IMR-90 (cell line): Measurements from ENCODE around the gene XRN1. TPM values are rescaled to one million over a fixed set of nuclear protein-coding genes. Genes with fewer than 3 reads are reported as not detected.

Experiments used
- ATAC-seq: fragments of 200-7000 bp; cut with Tn5 transposase; 2 replicates; pipeline ENCODE4 v1.9.1; 2020; ENCODE audit warnings: low read depth, mild to moderate bottlenecking, moderate library complexity
- BruUV-seq: library from RNA; stranded (reverse); fragments of 400-500 nt; replicated peaks from 2 replicates; lab custom pipeline; 2021; lab: Mats Ljungman, UMichigan
- CTCF ChIA-PET: fragments of 300-600 bp; formaldehyde crosslinking; extraction: SDS; loops from one replicate; lab custom pipeline; 2021; ENCODE audit warnings: antibody characterized with exemption; lab: Yijun Ruan, JAX
- POLR2A ChIA-PET: fragments of 300-600 bp; sonication (Branson Sonifier 250); formaldehyde crosslinking; loops from one replicate; lab custom pipeline; 2022; ENCODE audit warnings: antibody characterized with exemption; ENCODE audit not compliant: unreplicated experiment; lab: Charles Lee
- DNase-seq: peaks from one replicate; pipeline ENCODE4 v3.0.0; 2013
- H2AFZ ChIP-seq: replicated peaks from 2 replicates; pipeline ENCODE3; 2013; ENCODE audit warnings: low read length, mild to moderate bottlenecking; ENCODE audit not compliant: poor library complexity
- H2AK5ac ChIP-seq: 2 replicates; pipeline ENCODE4 v1.6.1; 2013; ENCODE audit warnings: low read depth, low read length, inconsistent platforms
- H2AK9ac ChIP-seq: replicated peaks from 2 replicates; pipeline ENCODE3; 2013; ENCODE audit warnings: mild to moderate bottlenecking, low read depth, low read length, moderate library complexity; ENCODE audit not compliant: poor library complexity
- H2BK120ac ChIP-seq: 2 replicates; pipeline ENCODE4 v1.6.1; 2013; ENCODE audit warnings: low read depth, low read length, inconsistent platforms
- H2BK15ac ChIP-seq: 3 replicates; pipeline ENCODE4 v1.6.1; 2013; ENCODE audit warnings: low read depth, low read length, inconsistent platforms
- H2BK20ac ChIP-seq: 2 replicates; pipeline ENCODE4 v1.6.1; 2013; ENCODE audit warnings: low read depth, mild to moderate bottlenecking, inconsistent platforms, low read length, moderate library complexity
- H2BK5ac ChIP-seq: 2 replicates; pipeline ENCODE4 v1.6.1; 2013; ENCODE audit warnings: mild to moderate bottlenecking, low read depth, low read length, inconsistent platforms; ENCODE audit not compliant: poor library complexity, severe bottlenecking
- H3K14ac ChIP-seq: replicated peaks from 2 replicates; pipeline ENCODE4 v1.6.1; 2013; ENCODE audit warnings: low read depth, low read length, inconsistent platforms
- H3K18ac ChIP-seq: 2 replicates; pipeline ENCODE4 v1.6.1; 2013; ENCODE audit warnings: low read depth, low read length, control low read depth
- H3K23ac ChIP-seq: 2 replicates; pipeline ENCODE4 v1.6.1; 2013; ENCODE audit warnings: low read depth, low read length, inconsistent platforms
- H3K27ac ChIP-seq: 2 replicates; pipeline ENCODE4 v1.5.1; 2013; ENCODE audit warnings: mild to moderate bottlenecking, control low read depth, low read length; ENCODE audit not compliant: insufficient read depth
- H3K27me3 ChIP-seq: 2 replicates; pipeline ENCODE4 v1.6.1; 2013; ENCODE audit warnings: low read length; ENCODE audit not compliant: control insufficient read depth, insufficient read depth
- H3K36me3 ChIP-seq: 2 replicates; pipeline ENCODE4 v1.6.1; 2013; ENCODE audit warnings: low read length, mixed read lengths; ENCODE audit not compliant: control insufficient read depth, insufficient read depth
- H3K4ac ChIP-seq: 2 replicates; pipeline ENCODE4 v1.6.1; 2013; ENCODE audit warnings: low read depth, low read length, inconsistent platforms
- H3K4me1 ChIP-seq: 2 replicates; pipeline ENCODE4 v1.6.1; 2013; ENCODE audit warnings: low read length, mixed read lengths; ENCODE audit not compliant: control insufficient read depth, insufficient read depth
- H3K4me2 ChIP-seq: 2 replicates; pipeline ENCODE4 v1.6.1; 2013; ENCODE audit warnings: low read depth, mild to moderate bottlenecking, control low read depth, low read length, moderate library complexity
- H3K4me3 ChIP-seq: 2 replicates; pipeline ENCODE4 v1.5.1; 2013; ENCODE audit warnings: low read depth, mild to moderate bottlenecking, control low read depth, low read length, moderate library complexity; ENCODE audit not compliant: insufficient read depth
- H3K56ac ChIP-seq: 2 replicates; pipeline ENCODE4 v1.6.1; 2013; ENCODE audit warnings: low read length, inconsistent platforms; ENCODE audit not compliant: insufficient read depth; ENCODE audit errors: extremely low read depth
- H3K79me1 ChIP-seq, 2 experiments: 2 replicates each; pipeline ENCODE4 v1.6.1; 2013; ENCODE audit warnings: low read length in 2 of 2, inconsistent platforms in 1 of 2, low read depth in 1 of 2
- H3K9ac ChIP-seq: 2 replicates; pipeline ENCODE4 v1.6.1; 2013; ENCODE audit warnings: low read depth, low read length, control low read depth
- H3K9me1 ChIP-seq: 2 replicates; pipeline ENCODE4 v1.6.1; 2013; ENCODE audit warnings: low read length, inconsistent platforms; ENCODE audit not compliant: insufficient read depth
- H3K9me3 ChIP-seq: 2 replicates; pipeline ENCODE4 v1.6.1; 2013; ENCODE audit warnings: low read length; ENCODE audit not compliant: control insufficient read depth, insufficient read depth
- H4K20me1 ChIP-seq: 2 replicates; pipeline ENCODE4 v1.6.1; 2013; ENCODE audit warnings: low read length, inconsistent platforms; ENCODE audit not compliant: insufficient read depth
- H4K5ac ChIP-seq: 2 replicates; pipeline ENCODE4 v1.6.1; 2013; ENCODE audit warnings: mild to moderate bottlenecking, low read depth, low read length, control low read depth
- H4K8ac ChIP-seq, 2 experiments: 2 replicates each; pipeline ENCODE4 v1.6.1; 2013; ENCODE audit warnings: low read depth in 2 of 2, low read length in 2 of 2, control low read depth in 1 of 2, inconsistent platforms in 1 of 2
- H4K91ac ChIP-seq: 2 replicates; pipeline ENCODE4 v1.6.1; 2013; ENCODE audit warnings: low read depth, low read length, inconsistent platforms; ENCODE audit not compliant: insufficient read depth
- CEBPB ChIP-seq: IDR thresholded peaks from 2 replicates; pipeline ENCODE4 v1.6.1; 2012; ENCODE audit warnings: low read depth, low read length, improper control_type of control experiment
- RCOR1 ChIP-seq: IDR thresholded peaks from 2 replicates; pipeline ENCODE4 v1.6.1; 2012; ENCODE audit warnings: mild to moderate bottlenecking, low read length, improper control_type of control experiment; ENCODE audit not compliant: insufficient replicate concordance
- WGBS, 2 experiments: methylation state at CpG; one replicate each; pipeline versions ENCODE4 v1.1.5 to v1.1.7; 2013; ENCODE audit warnings: missing lambda C conversion rate in 2 of 2; ENCODE audit not compliant: insufficient read length in 1 of 2; ENCODE audit errors: extremely low coverage in 2 of 2; 5-methylcytosine and 5-hydroxymethylcytosine counted together
- dilution Hi-C: fragments of 300-500 bp; cut with HindIII; formaldehyde crosslinking; loops from one replicate; pipeline ENCODE4 v1.14.3; 2018; ENCODE audit warnings: low sequenced_read_pairs; ENCODE audit not compliant: unreplicated experiment
- in situ Hi-C: fragments of 300-500 bp; cut with MboI; formaldehyde crosslinking; loops from 3 replicates; pipeline ENCODE4 v1.14.3; 2019; ENCODE audit warnings: low sequenced_read_pairs, inconsistent platforms, mixed read lengths
- intact Hi-C: fragments of 100-400 bp; cut with micrococcal nuclease; formaldehyde crosslinking; loops from 2 replicates; pipeline ENCODE4 v1.10.0; 2022
- polyA plus RNA-seq, 3 experiments: library from polyadenylated mRNA; depleted of rRNA; stranded (reverse); fragments of >200 nt; gene quantifications; 2 replicates each; pipeline ENCODE4 v1.2.3, GENCODE V29; 2012; ENCODE audit warnings: low replicate concordance in 1 of 3
- total RNA-seq: library from RNA; depleted of rRNA; stranded (reverse); fragments of >200 nt; gene quantifications from 2 replicates; pipeline ENCODE4 v1.2.3, GENCODE V29; 2012

The XRN1 gene
- total and polyA plus RNA-seq, 2 of the 4 experiments (the other 2 are of a cell fraction), result 6.0 to 21.5 TPM

DNA sequence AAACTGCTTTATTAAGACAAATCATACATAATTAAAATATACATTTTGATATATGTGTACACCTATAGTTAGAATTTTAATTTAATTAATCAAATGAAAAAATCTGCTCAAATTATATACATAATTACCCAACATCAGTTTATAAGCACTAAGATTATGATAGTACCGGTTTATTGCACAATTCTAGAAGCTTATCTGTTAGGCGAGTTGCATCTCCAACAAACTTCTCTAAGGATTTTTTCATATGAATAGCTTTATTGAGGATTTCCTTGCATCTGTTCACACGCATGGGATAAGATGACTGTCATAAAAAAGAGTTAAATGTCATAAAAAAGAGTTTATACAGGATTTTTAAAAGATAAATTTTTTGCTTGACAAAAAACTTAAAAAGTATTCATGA, 19.9 kb upstream of the XRN1 start:
- H2AFZ ChIP-seq, result no peak overlapping the region
- H2BK120ac ChIP-seq, result no peak overlapping the region
- ChIA-PET CTCF (no interaction called here), POLR2A (no interaction called here)
- no peaks in the 10 kb centered on the region for H3K36me3 ChIP-seq
- dilution Hi-C loops, result no loop called here
- no peak overlapping the region for H3K23ac ChIP-seq
- no peak overlapping the region for H2BK15ac ChIP-seq
- H3K14ac ChIP-seq, result no peak overlapping the region
- no peak for ATAC-seq
- no peak overlapping the region for H2BK20ac ChIP-seq
- no peaks in the 10 kb centered on the region for H3K9me1 ChIP-seq
- H2BK5ac ChIP-seq, result no peak overlapping the region
- H3K9ac ChIP-seq, result no peak overlapping the region
- no peak for DNase-seq
- TF ChIP-seq RCOR1 (no peak), CEBPB (peak; percentile 52; the same call in 1 of the 2 replicates)
- no peak overlapping the region for H3K4me2 ChIP-seq
- no TSS peak for BruUV-seq
- in situ Hi-C loops, result no loop called here
- H3K27me3 ChIP-seq, result no peaks in the 10 kb centered on the region
- H3K4me3 ChIP-seq, result no peak overlapping the region
- H3K79me1 ChIP-seq, result no peaks in the 10 kb centered on the region
- no peak overlapping the region for H2AK5ac ChIP-seq
- no peaks in the 10 kb centered on the region for H4K20me1 ChIP-seq
- H4K5ac ChIP-seq, result no peak overlapping the region
- H3K9me3 ChIP-seq, result no peaks in the 10 kb centered on the region
- no peak overlapping the region for H3K56ac ChIP-seq
- no peak overlapping the region for H4K91ac ChIP-seq
- H4K8ac ChIP-seq, result no peak overlapping the region
- no peak overlapping the region for H2AK9ac ChIP-seq
- no peak overlapping the region for H3K18ac ChIP-seq
- H3K4me1 ChIP-seq, result no peaks in the 10 kb centered on the region
- no peak overlapping the region for H3K27ac ChIP-seq
- no CpG with 5 or more reads among the region's 3 CpGs for WGBS, 2 experiments
- intact Hi-C loops, result no loop called here
- no peak overlapping the region for H3K4ac ChIP-seq
